GM19043 (cell line): ENCODE data around the gene ARHGEF6.

ENCODE experiments used
- ATAC-seq: cut with Tn5 transposase; IDR thresholded peaks from one replicate; pipeline ENCODE4 v1.9.1; 2021; ENCODE audit warnings: low read depth; ENCODE audit not compliant: unreplicated experiment

The ARHGEF6 gene

GRCh38 chrX:136616987-136617685 is 163.6 kb downstream of the ARHGEF6 start:
- ATAC-seq = peak; percentile 90
